Spinal cord (tissue), 10 donors: ENCODE measurements around the gene DGKB. TPM values are rescaled to one million over a fixed set of nuclear protein-coding genes. Genes with fewer than 3 reads are reported as not detected.
A peak's percentile ranks its signal among the peaks of the same experiment; 100 is the strongest.

Source experiments
- DNase-seq, 6 donors: peaks; one replicate each; pipeline versions ENCODE4 v3.0.0 to v3.0.0-alpha.2; 2013 to 2015; ENCODE audit warnings: low spot score in 6 of 6, low read depth in 4 of 6
- H3K27ac ChIP-seq: one replicate; pipeline ENCODE4 v1.5.1; 2013; ENCODE audit warnings: low read depth, low read length, control low read depth
- H3K27me3 ChIP-seq: one replicate; pipeline ENCODE4 v1.6.1; 2013; ENCODE audit warnings: low read length; ENCODE audit not compliant: control insufficient read depth, insufficient read depth
- H3K36me3 ChIP-seq: one replicate; pipeline ENCODE4 v1.6.1; 2013; ENCODE audit warnings: low read length; ENCODE audit not compliant: control insufficient read depth, insufficient read depth
- H3K4me1 ChIP-seq: one replicate; pipeline ENCODE4 v1.6.1; 2013; ENCODE audit warnings: low read length; ENCODE audit not compliant: control insufficient read depth, insufficient read depth
- H3K4me3 ChIP-seq: one replicate; pipeline ENCODE4 v1.5.1; 2013; ENCODE audit warnings: low read depth, low read length, control low read depth
- H3K9me3 ChIP-seq: one replicate; pipeline ENCODE4 v1.6.1; 2013; ENCODE audit warnings: low read length; ENCODE audit not compliant: control insufficient read depth, insufficient read depth
- WGBS: methylation state at CpG from one replicate; pipeline ENCODE4 v1.1.5; 2013; ENCODE audit warnings: missing lambda C conversion rate; ENCODE audit not compliant: insufficient coverage; 5-methylcytosine and 5-hydroxymethylcytosine counted together
- polyA plus RNA-seq, 2 donors: library from polyadenylated mRNA; unstranded; fragments of 120-200 nt; gene quantifications; one replicate each; pipeline ENCODE4 v1.2.1, GENCODE V29; 2013; ENCODE audit not compliant: insufficient read length in 2 of 2
- total RNA-seq, 2 donors: library from RNA; depleted of rRNA in 1 of 2; stranded (reverse); fragments of 120-200 nt in 1 of 2; fragments of >200 nt in 1 of 2; gene quantifications; one replicate each; pipeline versions ENCODE4 v1.2.3 to v1.2.4, GENCODE V29; 2013 to 2014
- donor health status: healthy.

The DGKB gene
- total and polyA plus RNA-seq, 4 donors: 13.6 to 31.4 (median 20.2) TPM

DNA sequence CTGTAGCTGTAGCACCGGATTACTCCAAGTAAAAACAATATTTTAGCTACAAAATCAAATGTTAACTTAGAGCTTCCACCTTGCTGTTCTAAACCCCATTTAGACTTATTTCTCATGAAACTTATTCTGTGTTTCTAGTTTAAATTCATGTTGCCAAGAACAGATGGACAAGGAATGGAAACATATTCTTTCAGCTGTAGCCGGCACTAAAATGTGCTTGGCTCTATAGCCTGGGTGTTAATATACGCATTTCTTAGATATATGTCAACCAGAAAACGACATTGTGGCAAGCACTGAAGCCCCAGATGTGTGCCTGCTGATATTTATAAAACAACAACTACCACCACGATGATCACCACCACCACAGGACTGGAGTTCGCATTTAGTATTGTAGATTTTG, 722.8 kb downstream of the DGKB start:
- H3K36me3 ChIP-seq: no peaks in the 10 kb centered on the region
- WGBS: 100% methylated on average over 1 of the region's 6 CpGs

DNA sequence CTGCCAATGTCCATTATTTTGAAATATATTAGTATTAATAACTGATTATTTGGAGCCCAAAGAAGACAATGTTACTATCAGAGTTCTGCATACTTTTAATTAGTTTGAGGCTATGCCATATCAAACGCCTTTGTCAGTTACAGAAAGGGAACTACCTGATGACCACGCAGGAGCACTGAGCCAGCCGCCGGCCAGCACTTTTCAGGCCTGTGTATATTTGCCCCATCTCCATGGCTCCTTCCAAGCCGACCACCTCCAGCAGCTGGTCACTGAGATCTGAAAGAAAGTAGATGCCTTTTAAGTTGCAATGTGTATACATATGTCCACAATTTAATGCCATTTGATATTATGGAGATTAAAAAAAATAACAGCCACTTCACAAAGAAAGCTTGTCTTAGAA, 724.7 kb downstream of the DGKB start:
- WGBS: 100% methylated on average over 2 of the region's 5 CpGs
- no peak for DNase-seq
- no peaks in the 10 kb centered on the region for H3K4me1 ChIP-seq
- no peaks in the 10 kb centered on the region for H3K36me3 ChIP-seq
- H3K4me3 ChIP-seq: no peak overlapping the region
- H3K27me3 ChIP-seq: no peaks in the 10 kb centered on the region
- H3K27ac ChIP-seq: no peak overlapping the region
- H3K9me3 ChIP-seq: no peaks in the 10 kb centered on the region

More for the DNA sequence above, 722.8 kb downstream of the DGKB start:
- no peaks in the 10 kb centered on the region for H3K27me3 ChIP-seq
- H3K27ac ChIP-seq: no peak overlapping the region
- H3K4me3 ChIP-seq: no peak overlapping the region
- H3K9me3 ChIP-seq: no peaks in the 10 kb centered on the region
- DNase-seq: peak in 1 of 6 donors; percentile 80
- no peaks in the 10 kb centered on the region for H3K4me1 ChIP-seq

DNA sequence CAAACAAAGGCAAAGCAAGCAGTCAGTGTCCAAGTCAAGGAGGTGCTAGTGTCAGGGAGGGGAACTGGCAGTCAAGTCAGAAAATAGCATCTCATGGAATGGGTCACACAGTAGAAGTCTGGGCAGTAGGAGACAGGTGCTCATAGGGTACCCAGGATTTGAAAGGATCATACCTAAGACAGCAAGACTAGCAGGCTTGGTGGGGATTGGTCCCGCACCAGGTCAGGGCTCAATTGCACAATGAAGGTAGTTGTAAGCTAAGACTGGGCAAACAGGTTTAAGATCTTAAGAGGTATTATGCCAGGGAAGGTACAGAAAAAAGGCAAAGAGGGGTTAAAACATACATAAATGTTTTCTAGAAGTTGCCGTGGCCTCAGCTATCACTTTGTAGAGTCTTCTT, 731.7 kb downstream of the DGKB start:
- DNase-seq: no peak
- Histone ChIP-seq H3K9me3 (peaks cover 4% of the 10 kb centered on the region), H3K27me3 (no peaks in the 10 kb centered on the region), H3K4me1 (no peaks in the 10 kb centered on the region), H3K36me3 (no peaks in the 10 kb centered on the region), H3K4me3 (no peak overlapping the region), H3K27ac (no peak overlapping the region)
- 100% methylated on average over 1 of the region's 2 CpGs for WGBS

DNA sequence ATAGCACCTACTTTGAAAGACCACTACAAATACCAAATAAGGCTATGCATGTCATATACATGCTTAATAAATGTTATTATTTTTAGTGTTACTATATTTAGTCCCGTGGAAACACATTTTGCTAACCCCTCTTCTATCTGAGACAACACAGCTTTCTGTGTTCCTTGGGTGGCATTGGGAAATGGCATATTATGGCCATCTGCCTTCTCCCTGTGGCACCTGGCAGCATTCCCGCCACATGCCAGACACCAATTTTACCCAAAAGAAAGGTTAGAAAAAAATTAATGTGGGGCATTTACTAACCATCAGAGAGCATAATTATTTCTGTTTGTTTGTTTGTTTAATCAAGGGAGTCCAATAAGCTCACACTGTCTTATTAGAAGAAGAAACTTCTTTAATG, 744.4 kb downstream of the DGKB start:
- no peak for DNase-seq
- Histone ChIP-seq H3K9me3 (no peaks in the 10 kb centered on the region), H3K27me3 (no peaks in the 10 kb centered on the region), H3K36me3 (no peaks in the 10 kb centered on the region), H3K27ac (no peak overlapping the region), H3K4me1 (no peaks in the 10 kb centered on the region), H3K4me3 (no peak overlapping the region)
- WGBS: no CpG with 5 or more reads among the region's 2 CpGs

DNA sequence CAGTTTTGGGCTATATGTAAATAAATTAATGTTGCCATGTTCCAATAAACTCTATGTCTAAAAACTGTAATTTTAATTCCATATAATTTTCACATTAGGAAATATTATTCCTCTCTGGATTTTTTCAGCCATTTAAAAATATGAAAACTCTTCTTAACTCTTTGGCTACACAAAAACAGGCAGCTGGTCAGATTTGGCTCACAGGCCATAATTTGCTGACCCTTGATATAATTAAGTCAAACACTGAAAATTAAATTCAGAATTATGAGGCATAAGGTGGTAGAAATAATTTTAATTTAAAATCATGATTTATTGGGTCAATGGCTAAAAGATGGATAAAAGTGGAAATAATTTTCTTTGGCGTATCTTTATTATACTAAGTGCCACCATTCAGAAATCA, 746.1 kb downstream of the DGKB start:
- no peaks in the 10 kb centered on the region for H3K4me1 ChIP-seq
- H3K36me3 ChIP-seq: no peaks in the 10 kb centered on the region
- no CpG with 5 or more reads among the region's 1 CpG for WGBS
- no peaks in the 10 kb centered on the region for H3K27me3 ChIP-seq
- DNase-seq: no peak
- no peak overlapping the region for H3K27ac ChIP-seq
- H3K9me3 ChIP-seq: no peaks in the 10 kb centered on the region
- no peak overlapping the region for H3K4me3 ChIP-seq

DNA sequence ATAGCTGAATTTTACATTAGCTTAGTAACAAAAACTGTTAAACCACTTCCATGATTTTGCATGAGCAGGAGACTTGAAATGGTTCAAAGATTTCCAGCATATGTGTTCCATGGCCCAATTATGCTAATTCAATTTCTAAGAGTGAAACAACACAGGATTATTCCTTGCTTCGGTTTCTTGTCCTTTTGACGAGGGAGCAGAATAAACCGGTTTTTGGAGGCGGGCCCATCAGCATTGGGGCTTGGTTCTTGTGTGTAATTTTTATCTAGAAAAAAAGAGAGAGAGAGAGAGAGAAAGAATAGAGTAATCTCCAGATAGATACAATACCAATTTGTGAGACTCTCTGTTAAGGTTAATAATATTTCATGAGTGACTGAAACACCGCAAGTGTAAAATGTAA, 753.6 kb downstream of the DGKB start:
- WGBS: no CpG with 5 or more reads among the region's 5 CpGs
- DNase-seq: no peak
- no peaks in the 10 kb centered on the region for H3K27me3 ChIP-seq
- no peaks in the 10 kb centered on the region for H3K4me1 ChIP-seq
- H3K27ac ChIP-seq: no peak overlapping the region
- H3K4me3 ChIP-seq: no peak overlapping the region
- H3K9me3 ChIP-seq: no peaks in the 10 kb centered on the region
- no peaks in the 10 kb centered on the region for H3K36me3 ChIP-seq

DNA sequence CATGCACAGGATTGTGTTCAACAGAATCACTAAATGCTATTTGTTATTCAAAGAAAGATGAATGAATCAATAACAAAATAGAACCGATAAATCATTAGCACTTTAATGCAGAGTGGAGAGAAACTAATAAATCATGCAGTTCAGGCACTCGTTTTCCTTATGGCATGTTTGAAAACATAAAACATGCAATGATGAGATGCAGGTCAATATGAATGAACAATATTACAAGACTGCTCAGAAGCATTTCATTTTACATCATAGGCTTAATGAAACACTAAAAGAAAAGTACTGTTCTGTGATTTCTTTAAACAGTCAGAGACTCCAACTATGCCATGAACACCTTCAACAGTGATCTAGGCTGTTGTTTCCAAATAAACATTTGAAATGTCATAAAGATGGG, 755.0 kb downstream of the DGKB start:
- WGBS: no CpG with 5 or more reads among the region's 2 CpGs
- Histone ChIP-seq H3K4me1 (no peaks in the 10 kb centered on the region), H3K36me3 (no peaks in the 10 kb centered on the region), H3K9me3 (no peaks in the 10 kb centered on the region), H3K4me3 (no peak overlapping the region), H3K27me3 (no peaks in the 10 kb centered on the region), H3K27ac (no peak overlapping the region)
- peak in 1 of 6 donors; percentile 12 for DNase-seq

DNA sequence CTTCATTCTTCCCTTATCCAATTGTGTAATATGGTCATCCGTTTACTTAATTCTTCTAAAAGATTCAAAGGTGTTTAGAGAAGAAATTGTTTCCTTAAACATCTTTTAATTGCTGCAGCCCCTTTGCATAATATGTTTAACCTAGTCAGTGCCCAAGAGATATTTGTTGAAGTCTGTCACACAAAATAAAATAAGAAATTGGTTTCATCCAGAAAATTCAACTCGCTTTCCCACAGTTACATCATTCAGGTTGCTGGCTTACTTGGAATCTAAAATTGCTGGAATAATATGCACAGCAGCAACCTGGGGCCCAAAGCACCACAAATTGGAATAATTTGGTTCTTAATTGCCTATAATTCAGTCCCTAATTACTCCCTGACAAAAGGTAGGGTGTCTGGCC, 758.0 kb downstream of the DGKB start:
- no peak for DNase-seq
- no peaks in the 10 kb centered on the region for H3K4me1 ChIP-seq
- no peak overlapping the region for H3K4me3 ChIP-seq
- H3K36me3 ChIP-seq: no peaks in the 10 kb centered on the region
- no peak overlapping the region for H3K27ac ChIP-seq
- no peaks in the 10 kb centered on the region for H3K9me3 ChIP-seq
- WGBS: no CpG with 5 or more reads among the region's 2 CpGs
- H3K27me3 ChIP-seq: no peaks in the 10 kb centered on the region

DNA sequence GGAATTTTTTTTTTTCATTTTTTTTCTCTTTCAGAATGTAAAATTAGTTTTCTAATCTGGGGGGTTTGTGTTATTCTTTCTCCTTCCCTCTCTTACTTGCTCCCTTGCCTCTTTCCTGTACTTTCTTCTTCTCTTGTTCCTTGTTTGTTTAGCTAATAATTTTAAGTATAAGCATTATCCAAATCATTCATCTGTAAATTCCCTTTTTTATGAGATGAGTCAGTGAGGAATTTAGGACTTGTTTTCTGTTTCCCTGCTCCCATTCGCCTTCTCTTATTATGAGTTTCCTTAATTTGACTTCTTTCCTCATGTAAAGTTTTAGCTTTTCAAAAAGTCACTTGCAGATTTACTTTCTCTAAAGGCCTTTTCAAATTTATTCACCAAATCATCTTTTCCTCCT, 758.4 kb downstream of the DGKB start:
- Histone ChIP-seq H3K27me3 (no peaks in the 10 kb centered on the region), H3K36me3 (no peaks in the 10 kb centered on the region), H3K27ac (no peak overlapping the region), H3K4me1 (no peaks in the 10 kb centered on the region), H3K4me3 (no peak overlapping the region), H3K9me3 (no peaks in the 10 kb centered on the region)
- no CpG with 5 or more reads among the region's 1 CpG for WGBS
- no peak for DNase-seq

DNA sequence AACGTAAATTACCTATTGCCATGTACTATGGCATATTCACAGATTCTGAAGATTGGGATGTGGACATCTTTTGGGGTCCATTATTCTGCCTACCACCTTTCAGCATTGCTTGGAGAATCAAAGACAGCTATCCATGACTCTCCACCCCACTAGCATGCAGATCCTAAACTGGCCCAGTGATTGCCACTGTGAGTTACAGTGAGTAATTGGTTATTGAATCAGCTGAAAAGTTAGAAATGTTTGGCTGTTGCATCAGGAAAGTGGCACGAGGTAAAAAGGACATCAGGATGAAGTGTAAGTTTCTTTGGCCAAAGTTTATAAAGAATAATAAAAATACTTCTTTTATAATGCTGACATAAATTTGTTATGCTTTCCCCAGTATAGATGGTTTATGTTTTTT, 764.9 kb downstream of the DGKB start:
- Histone ChIP-seq H3K4me1 (no peaks in the 10 kb centered on the region), H3K9me3 (no peaks in the 10 kb centered on the region), H3K36me3 (no peaks in the 10 kb centered on the region), H3K27me3 (no peaks in the 10 kb centered on the region), H3K27ac (no peak overlapping the region), H3K4me3 (no peak overlapping the region)
- no peak for DNase-seq
- WGBS: no CpG with 5 or more reads among the region's 2 CpGs
